Measurements from ENCODE around the gene TNFSF13. TPM values are rescaled to one million over a fixed set of nuclear protein-coding genes. Genes with fewer than 3 reads are reported as not detected.

Gene TNFSF13
- total RNA-seq, 1 donor from 2014 or later: 13.5 TPM

DNA sequence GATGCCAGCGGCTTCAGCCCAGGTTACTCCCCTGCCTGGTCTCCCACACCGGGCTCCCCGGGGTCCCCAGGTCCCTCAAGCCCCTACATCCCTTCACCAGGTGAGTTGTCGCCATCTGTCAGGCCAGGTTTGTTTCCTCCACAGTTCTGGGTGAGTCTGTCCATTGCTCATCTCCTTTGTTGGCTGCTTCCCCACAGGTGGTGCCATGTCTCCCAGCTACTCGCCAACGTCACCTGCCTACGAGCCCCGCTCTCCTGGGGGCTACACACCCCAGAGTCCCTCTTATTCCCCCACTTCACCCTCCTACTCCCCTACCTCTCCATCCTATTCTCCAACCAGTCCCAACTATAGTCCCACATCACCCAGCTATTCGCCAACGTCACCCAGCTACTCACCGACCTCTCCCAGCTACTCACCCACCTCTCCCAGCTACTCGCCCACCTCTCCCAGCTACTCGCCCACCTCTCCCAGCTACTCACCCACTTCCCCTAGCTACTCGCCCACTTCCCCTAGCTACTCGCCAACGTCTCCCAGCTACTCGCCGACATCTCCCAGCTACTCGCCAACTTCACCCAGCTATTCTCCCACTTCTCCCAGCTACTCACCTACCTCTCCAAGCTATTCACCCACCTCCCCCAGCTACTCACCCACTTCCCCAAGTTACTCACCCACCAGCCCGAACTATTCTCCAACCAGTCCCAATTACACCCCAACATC lies 45.6 kb upstream of the TNFSF13 start:
- TF ChIP-seq CTCF (IDR thresholded peaks at IDR 0.05; ENCODE audit: insufficient read depth, low read length, poor library complexity, severe bottlenecking): no peak
- Histone ChIP-seq H3K4me3 (ENCODE audit: low read depth, low read length) (no peak overlapping the region), H3K36me3 (ENCODE audit: control insufficient read depth, insufficient read depth, low read length) (peaks cover 9% of the 10 kb centered on the region), H3K27me3 (ENCODE audit: control insufficient read depth, insufficient read depth, low read length) (no peaks in the 10 kb centered on the region)
- no peak for DNase-seq (ENCODE audit: low read depth)

- Histone ChIP-seq H3K4me3 (ENCODE audit: low read depth, low read length) (no peak overlapping the region), H3K36me3 (ENCODE audit: control insufficient read depth, insufficient read depth, low read length) (peaks cover 6% of the 10 kb centered on the region), H3K27me3 (ENCODE audit: control insufficient read depth, insufficient read depth, low read length) (no peaks in the 10 kb centered on the region)
- TF ChIP-seq CTCF (IDR thresholded peaks at IDR 0.05; ENCODE audit: insufficient read depth, low read length, poor library complexity, severe bottlenecking): no peak
- no peak for DNase-seq (ENCODE audit: low read depth)
Measured at GRCh38 chr17:7513850-7514419, 44.6 kb upstream of the TNFSF13 start.

DNA sequence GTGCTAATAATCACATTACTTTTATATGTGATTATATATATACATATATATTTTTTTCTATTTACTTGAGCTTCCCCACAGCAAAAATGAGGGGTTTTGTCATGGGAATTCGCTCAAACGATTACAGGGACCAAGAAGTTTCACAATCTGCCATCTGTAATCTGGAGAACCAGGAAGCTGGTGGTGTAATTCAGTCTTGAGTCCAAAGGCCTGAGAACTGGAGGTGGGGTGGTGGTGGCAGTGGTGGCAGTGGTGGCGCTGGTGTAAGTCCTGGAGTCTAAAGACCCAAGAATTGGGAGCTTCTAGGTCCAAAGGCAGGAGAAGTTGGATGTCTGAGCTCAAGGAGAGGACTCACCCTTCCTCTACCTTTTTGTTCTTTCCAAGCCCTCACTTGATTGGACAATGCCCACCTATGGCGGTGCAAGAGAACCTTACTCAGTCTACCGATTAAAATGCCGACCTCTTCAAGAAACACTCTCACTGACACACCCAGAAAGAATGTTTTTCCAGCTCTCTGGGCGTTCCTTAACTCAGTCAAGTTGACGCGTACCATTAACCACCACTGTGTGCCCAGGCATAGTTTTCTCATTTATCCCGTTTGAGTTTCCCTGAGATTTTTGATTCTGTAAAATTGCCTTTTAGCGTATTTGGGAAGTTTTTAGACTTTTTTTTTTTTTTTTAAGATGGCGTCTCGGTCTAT lies 42.5 kb upstream of the TNFSF13 start:
- no peak for DNase-seq (ENCODE audit: low read depth)
- Histone ChIP-seq H3K4me3 (ENCODE audit: low read depth, low read length) (no peak overlapping the region), H3K36me3 (ENCODE audit: control insufficient read depth, insufficient read depth, low read length) (peaks cover 5% of the 10 kb centered on the region), H3K27me3 (ENCODE audit: control insufficient read depth, insufficient read depth, low read length) (no peaks in the 10 kb centered on the region)
- TF ChIP-seq CTCF (IDR thresholded peaks at IDR 0.05; ENCODE audit: insufficient read depth, low read length, poor library complexity, severe bottlenecking): no peak

DNA sequence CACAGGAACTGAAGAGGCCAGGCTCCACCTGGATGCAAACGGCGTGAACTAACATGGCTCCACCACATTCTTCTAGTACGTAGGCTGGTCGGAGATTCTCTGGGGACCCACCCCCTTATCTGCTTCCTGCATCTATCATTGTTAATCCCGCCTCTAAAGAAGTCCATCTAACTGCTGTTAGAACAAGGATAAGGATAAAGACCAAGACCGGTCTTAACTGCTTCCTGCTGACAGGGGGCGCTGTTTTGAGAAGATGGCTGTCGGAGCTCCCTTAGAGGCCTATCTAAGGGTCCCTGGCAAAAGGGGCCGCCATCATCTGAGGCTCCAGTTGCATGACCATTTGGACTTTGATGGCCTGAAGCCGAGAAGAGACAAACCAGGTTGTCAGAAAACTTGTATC lies 35.5 kb upstream of the TNFSF13 start:
- peak; percentile 28 for TF ChIP-seq CTCF (IDR thresholded peaks at IDR 0.05; ENCODE audit: insufficient read depth, low read length, poor library complexity, severe bottlenecking)

DNA sequence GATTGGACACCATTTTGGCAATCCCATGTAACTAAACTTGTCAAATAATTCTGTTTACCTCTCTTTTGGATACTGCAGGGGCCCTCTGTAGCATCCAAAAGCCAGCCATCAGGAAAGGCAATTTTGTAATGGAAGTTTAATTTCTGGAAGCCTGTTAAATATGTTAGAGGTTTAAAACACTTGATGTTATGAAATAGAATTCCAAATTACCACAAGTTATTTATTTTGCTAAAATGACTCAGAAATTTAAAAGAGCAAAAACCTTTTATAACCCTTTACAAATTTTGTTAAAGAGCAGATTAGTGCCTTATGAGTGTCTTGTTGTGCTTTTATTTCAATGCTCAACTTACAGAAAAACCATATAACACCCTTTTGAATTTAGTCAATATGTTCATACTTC lies 29.7 kb upstream of the TNFSF13 start:
- no peak for DNase-seq (ENCODE audit: low read depth)
- TF ChIP-seq CTCF (IDR thresholded peaks at IDR 0.05; ENCODE audit: insufficient read depth, low read length, poor library complexity, severe bottlenecking): no peak
- Histone ChIP-seq H3K4me3 (ENCODE audit: low read depth, low read length) (no peak overlapping the region), H3K27me3 (ENCODE audit: control insufficient read depth, insufficient read depth, low read length) (no peaks in the 10 kb centered on the region), H3K36me3 (ENCODE audit: control insufficient read depth, insufficient read depth, low read length) (no peaks in the 10 kb centered on the region)

More for the DNA sequence above, 35.5 kb upstream of the TNFSF13 start:
- H3K27me3 ChIP-seq (ENCODE audit: control insufficient read depth, insufficient read depth, low read length): no peaks in the 10 kb centered on the region
- no peak overlapping the region for H3K4me3 ChIP-seq (ENCODE audit: low read depth, low read length)
- DNase-seq (ENCODE audit: low read depth): no peak
- no peaks in the 10 kb centered on the region for H3K36me3 ChIP-seq (ENCODE audit: control insufficient read depth, insufficient read depth, low read length)

Data from kidney epithelial cell (primary cell).